T-helper 1 cell (primary cell): Measurements from ENCODE around the gene NDUFA13.

Source experiments
- DNase-seq, 5 donors: peaks; one replicate each; pipeline ENCODE4 v3.0.0-alpha.2; 2012 to 2020

NDUFA13 gene

GRCh38 chr19:19489804-19490204, 26.2 kb upstream of the NDUFA13 start:
- DNase-seq: peak in 1 of 5 donors; percentile 19

DNA sequence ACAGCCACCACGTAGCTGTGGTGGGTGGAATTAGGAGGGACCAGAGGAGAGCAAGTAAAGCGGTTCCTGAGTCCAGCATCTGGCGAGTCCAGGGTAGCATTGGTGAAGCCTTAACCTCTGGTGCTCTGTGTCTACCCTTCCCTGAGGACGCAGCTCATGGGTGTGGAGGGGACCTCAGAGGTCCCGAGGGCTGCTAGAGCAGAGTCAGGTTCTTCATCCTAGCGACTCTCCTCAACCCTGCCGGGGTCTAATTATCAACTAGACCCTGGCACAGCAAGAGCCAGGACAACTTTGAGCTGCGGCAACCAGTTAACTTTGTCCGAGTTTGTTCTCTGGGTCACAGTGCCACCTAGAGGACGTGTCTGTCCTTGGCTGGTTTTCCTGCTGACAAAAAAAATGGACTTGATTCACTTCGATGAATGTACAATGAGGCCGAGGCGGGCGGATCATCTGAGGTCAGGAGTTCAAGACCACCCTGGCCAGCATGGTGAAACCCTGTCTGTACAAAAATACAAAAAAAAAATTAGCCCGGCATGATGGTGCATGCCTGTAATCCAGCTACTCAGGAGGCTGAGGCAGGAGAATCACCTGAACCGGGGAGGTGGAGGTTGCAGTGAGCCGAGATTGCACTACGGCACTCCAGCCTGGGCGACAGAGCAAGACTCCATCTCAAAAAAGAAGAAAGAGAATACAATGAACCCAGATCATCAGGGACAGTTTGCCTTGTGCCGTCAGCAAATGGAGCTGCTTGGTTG, 25.6 kb upstream of the NDUFA13 start:
- peak; percentile 48 to 82 (median 74) for DNase-seq

DNA sequence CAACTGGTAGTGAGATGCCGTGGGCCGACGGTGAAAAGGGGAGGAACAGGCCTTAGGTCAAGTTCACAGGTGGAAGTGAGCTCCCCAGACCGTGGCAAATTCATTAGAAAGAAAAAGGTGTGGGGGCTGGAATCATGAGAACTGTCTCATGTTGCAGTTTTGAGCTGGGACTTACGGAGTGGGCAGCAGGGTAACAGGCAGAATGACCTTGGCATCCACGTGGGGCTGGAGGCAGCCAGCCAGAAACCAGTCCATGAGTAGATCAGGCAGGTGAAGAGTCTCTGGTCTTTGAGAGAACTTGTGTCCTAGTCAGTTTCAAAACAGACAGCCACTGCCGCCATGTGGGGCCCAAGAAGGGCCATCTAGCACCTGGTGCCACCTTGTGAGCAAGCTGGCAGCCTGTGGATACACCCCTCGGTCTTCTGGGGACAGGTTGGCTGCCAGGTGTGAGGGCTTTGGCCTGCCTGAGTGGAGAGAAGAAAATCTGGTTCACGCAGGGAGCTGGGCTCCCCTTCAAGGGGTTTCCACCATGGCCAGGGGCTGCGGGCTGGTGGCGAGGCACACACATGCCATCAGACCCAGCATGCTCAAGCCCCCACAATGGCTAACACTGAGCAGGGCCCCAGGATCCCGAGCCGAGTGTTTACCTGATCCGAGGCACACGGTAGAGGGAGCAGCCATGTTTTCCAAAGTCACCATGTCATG, 24.6 kb upstream of the NDUFA13 start:
- DNase-seq: no peak

GRCh38 chr19:19492026-19492610, 23.9 kb upstream of the NDUFA13 start:
- DNase-seq: no peak

GRCh38 chr19:19493841-19494546, 22.0 kb upstream of the NDUFA13 start:
- no peak for DNase-seq

DNA sequence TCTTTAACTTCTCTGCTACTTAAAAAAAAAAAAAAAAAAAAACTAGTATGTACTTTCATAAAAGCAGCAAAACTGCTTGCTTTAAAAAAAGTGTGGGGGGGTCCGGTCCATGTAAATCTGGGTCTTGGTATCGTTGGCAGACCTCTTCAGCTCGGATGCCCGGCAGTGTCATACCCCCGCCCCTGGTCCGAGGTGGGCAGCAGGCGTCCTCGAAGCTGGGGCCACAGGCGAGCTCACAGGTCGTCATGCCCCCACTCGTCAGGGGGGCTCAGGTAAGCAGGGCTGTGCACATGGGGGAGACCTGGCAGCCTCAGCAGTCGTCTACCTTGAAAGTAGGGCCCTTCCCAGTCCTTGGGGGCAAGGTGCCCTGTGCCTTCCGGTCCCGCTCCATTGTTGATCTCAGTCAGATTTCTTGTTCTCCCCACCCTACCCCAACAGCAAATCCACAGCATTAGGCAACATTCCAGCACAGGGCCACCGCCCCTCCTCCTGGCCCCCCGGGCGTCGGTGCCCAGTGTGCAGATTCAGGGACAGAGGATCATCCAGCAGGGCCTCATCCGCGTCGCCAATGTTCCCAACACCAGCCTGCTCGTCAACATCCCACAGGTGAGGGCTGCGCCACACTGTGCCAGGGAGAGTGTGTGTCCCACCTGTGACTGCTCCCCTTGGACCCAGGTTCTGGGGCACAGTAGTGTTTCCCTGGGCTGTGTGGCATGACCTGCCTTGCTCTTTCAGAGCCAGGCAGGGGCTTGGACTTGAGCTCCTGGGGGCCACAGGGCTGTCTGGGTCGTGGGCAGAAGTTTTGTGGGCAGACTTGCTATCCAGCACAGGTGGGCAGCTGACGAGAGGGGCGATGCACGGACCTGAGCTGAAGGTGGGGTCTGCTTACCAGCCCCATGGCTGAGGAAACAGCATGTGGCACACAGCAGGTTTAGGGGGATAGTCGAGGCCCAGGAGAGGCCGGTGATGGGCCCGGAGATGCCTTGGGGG, 20.1 kb upstream of the NDUFA13 start:
- DNase-seq: no peak

GRCh38 chr19:19498255-19498991, 17.6 kb upstream of the NDUFA13 start:
- no peak for DNase-seq

DNA sequence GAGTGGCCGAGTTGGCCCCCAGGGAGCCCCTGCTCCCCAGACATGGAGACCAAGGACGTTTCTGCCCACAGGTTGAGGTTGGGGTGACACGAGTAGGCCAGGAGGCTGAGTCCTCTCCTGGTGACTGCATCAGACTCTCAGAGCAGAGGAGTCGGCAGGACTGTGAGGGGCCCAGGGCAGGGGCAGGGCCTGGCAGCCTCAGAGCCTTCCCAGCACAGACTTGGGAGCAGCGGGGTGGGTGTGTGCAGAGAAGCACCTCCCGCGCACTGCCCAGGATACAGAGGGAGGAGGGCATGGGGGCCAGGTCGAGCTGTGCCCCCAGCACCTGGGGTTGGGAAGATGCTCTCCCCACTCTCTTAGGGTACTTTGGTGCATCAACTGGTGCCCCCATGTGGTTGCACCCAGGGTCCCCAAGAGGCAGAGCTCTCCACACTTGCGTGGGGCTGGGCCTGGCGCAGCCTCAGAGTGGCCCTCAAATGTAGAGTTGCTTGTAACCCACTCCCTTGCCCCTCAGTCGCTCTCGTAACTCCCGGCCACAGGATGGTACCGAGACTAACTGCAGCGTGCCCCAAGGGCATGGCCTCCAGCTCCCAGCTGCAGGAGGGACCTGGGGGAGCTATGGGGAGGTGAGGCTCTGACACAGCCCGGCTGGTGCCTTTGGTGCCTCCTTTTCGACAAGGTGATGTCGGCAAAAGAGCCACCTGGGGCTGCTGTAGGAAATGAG, 16.6 kb upstream of the NDUFA13 start:
- DNase-seq: no peak

- DNase-seq: no peak
Measured at GRCh38 chr19:19500975-19501644, 14.9 kb upstream of the NDUFA13 start.

DNA sequence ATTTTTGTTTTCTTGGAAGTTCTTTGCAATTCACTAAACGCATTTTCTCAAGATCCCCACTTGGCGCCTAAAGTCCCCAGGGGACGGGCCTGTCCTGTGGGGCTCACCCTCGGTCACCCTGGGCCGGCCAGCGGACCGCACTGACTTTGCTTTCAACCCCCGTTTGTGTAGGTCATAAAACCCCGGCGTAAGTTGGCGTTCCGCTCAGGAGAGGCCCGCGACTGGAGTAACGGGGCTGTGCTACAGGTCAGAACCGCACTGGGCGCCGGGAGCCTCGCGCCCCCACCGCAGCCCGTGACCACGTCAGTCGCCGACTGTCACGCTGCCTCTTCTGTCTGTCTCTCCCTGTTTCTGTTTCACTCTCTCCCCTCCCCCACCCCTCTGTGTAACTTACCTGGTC, 14.2 kb upstream of the NDUFA13 start:
- no peak for DNase-seq

- DNase-seq: no peak
Measured at GRCh38 chr19:19502281-19502680, 13.7 kb upstream of the NDUFA13 start.

GRCh38 chr19:19502808-19503602, 13.0 kb upstream of the NDUFA13 start:
- DNase-seq: no peak

GRCh38 chr19:19504754-19505668, 11.0 kb upstream of the NDUFA13 start:
- DNase-seq: no peak

- DNase-seq: no peak
Measured at GRCh38 chr19:19505669-19506326, 10.2 kb upstream of the NDUFA13 start.

DNA sequence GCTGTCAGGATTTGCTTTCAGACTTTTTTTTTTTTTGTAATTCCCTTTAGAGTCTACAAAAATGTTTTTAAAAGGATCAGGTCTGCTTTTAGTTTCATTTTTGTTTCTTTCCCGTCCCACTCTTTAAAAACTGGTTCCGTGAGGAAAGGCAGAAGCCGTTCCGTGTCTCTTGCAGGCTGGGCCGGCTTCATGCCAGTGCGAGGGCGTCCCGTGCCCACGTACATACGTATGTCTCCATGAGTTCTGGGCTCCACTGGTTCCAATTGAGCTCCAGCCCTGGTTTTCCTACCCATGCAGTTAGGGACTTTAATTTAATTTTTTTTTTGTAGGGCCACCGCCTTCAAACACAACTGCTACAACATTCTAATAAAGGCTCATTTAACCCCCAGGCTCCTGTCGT, 9.4 kb upstream of the NDUFA13 start:
- DNase-seq: no peak

DNA sequence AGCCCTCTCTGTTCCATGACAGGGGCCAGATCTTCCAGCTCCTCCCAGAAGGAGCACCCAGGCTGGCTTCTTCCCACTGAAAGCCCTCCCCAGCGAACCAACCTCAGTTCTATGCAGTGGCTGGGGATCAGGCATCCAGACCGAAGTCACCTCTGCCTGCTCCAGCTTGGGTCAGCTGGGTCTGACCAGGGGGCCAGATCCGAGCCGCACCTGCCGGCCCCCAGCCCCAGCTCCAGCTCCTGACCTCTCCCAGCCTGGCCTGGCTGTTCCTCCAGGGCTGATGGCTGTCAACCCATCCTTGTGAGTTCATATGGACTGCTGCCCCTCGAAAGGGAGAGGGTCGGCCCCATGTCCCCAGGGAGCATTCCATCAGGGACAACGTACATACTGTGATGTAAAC, 8.7 kb upstream of the NDUFA13 start:
- DNase-seq: no peak

- no peak for DNase-seq
Measured at GRCh38 chr19:19508217-19508616, 7.8 kb upstream of the NDUFA13 start.

GRCh38 chr19:19510432-19510831, 5.6 kb upstream of the NDUFA13 start:
- DNase-seq: no peak
